Neural cell (in vitro differentiated cells): ENCODE measurements around the gene DPP6. TPM values are rescaled to one million over a fixed set of nuclear protein-coding genes. Genes with fewer than 3 reads are reported as not detected.

Experiments used
- H2AFZ ChIP-seq: fragments of 200-600, 300-800 bp; sonication (generic), shearing (Covaris generic); 2 replicates; pipeline ENCODE4 v1.6.0; 2014; ENCODE audit warnings: low read depth, mild to moderate bottlenecking, antibody characterized with exemption, low read length, moderate library complexity
- H3F3A ChIP-seq: fragments of 200-600 bp; shearing (Covaris generic); 2 replicates; pipeline ENCODE4 v1.6.1; 2016; ENCODE audit warnings: mild to moderate bottlenecking, moderate library complexity, mixed read lengths, antibody characterized with exemption, low read length; ENCODE audit not compliant: insufficient read depth, poor library complexity, severe bottlenecking
- H3K27ac ChIP-seq: fragments of 200-600, 300-800 bp; sonication (generic), shearing (Covaris generic); 2 replicates; pipeline ENCODE4 v1.5.1; 2014; ENCODE audit warnings: mild to moderate bottlenecking, low read length, moderate library complexity
- H3K27me3 ChIP-seq: fragments of 300-800, 200-600 bp; sonication (generic), shearing (Covaris generic); 2 replicates; pipeline ENCODE4 v1.6.0; 2014; ENCODE audit warnings: mild to moderate bottlenecking, low read depth, low read length, moderate library complexity; ENCODE audit not compliant: insufficient read depth
- H3K36me3 ChIP-seq: fragments of 300-800, 200-600 bp; sonication (generic), shearing (Covaris generic); 2 replicates; pipeline ENCODE4 v1.5.1; 2014; ENCODE audit warnings: mild to moderate bottlenecking, antibody characterized with exemption, low read length, moderate library complexity; ENCODE audit not compliant: insufficient read depth
- H3K4me2 ChIP-seq: fragments of 300-800, 200-600 bp; sonication (generic), shearing (Covaris generic); 2 replicates; pipeline ENCODE4 v1.6.0; 2014; ENCODE audit warnings: mild to moderate bottlenecking, low read length
- H3K4me3 ChIP-seq: fragments of 300-800, 200-600 bp; sonication (generic), shearing (Covaris generic); 2 replicates; pipeline ENCODE4 v1.5.1; 2014; ENCODE audit warnings: mild to moderate bottlenecking, low read length, moderate library complexity
- H3K79me2 ChIP-seq: fragments of 200-600 bp; shearing (Covaris generic); replicated peaks from 2 replicates; pipeline ENCODE4 v1.6.0; 2014; ENCODE audit warnings: mild to moderate bottlenecking, low read length, moderate library complexity; ENCODE audit not compliant: insufficient read depth
- H3K9ac ChIP-seq: fragments of 300-800, 200-600 bp; sonication (generic), shearing (Covaris generic); 2 replicates; pipeline ENCODE4 v1.6.1; 2016; ENCODE audit warnings: mild to moderate bottlenecking, low read length, mixed read lengths
- H3K9me2 ChIP-seq: fragments of 200-600 bp; shearing (Covaris generic); 2 replicates; pipeline ENCODE4 v1.6.1; 2016; ENCODE audit warnings: mild to moderate bottlenecking, low read length, mixed read lengths; ENCODE audit not compliant: insufficient read depth
- H3K9me3 ChIP-seq: fragments of 200-600, 300-800 bp; sonication (generic), shearing (Covaris generic); 2 replicates; pipeline ENCODE4 v1.6.1; 2016; ENCODE audit warnings: mild to moderate bottlenecking, mixed run types, low read length, moderate library complexity, mixed read lengths
- H4K20me1 ChIP-seq: fragments of 200-600 bp; shearing (Covaris generic); 2 replicates; pipeline ENCODE4 v1.6.1; 2016; ENCODE audit warnings: mild to moderate bottlenecking, mixed run types; ENCODE audit not compliant: insufficient read depth
- CTCF ChIP-seq: fragments of 450-650 bp; IDR thresholded peaks from 2 replicates; pipeline ENCODE4 v1.5.1; 2014; ENCODE audit warnings: antibody characterized with exemption, mild to moderate bottlenecking, moderate library complexity; ENCODE audit not compliant: poor library complexity, severe bottlenecking
- EP300 ChIP-seq: fragments of 450-650 bp; conservative IDR thresholded peaks from 2 replicates; pipeline ENCODE4 v1.6.1; 2014; ENCODE audit warnings: antibody characterized with exemption, mild to moderate bottlenecking, moderate library complexity; ENCODE audit not compliant: poor library complexity, severe bottlenecking
- EZH2 ChIP-seq: fragments of 200-600, 300-800 bp; shearing (Covaris generic), sonication (generic); IDR thresholded peaks from 2 replicates; pipeline ENCODE4 v1.6.1; 2014; ENCODE audit warnings: antibody characterized with exemption, low read length, borderline replicate concordance, mild to moderate bottlenecking; ENCODE audit not compliant: insufficient read depth, poor library complexity, severe bottlenecking
- MXI1 ChIP-seq: fragments of 450-650 bp; conservative IDR thresholded peaks from 2 replicates; pipeline ENCODE4 v1.6.1; 2014; ENCODE audit warnings: antibody characterized with exemption, mild to moderate bottlenecking; ENCODE audit not compliant: poor library complexity, severe bottlenecking
- POLR2AphosphoS5 ChIP-seq: IDR thresholded peaks from 2 replicates; pipeline ENCODE4 v1.6.1; 2012
- RAD21 ChIP-seq: fragments of 450-650 bp; conservative IDR thresholded peaks from 2 replicates; pipeline ENCODE4 v1.6.1; 2014; ENCODE audit warnings: antibody characterized with exemption, mild to moderate bottlenecking, moderate library complexity
- REST ChIP-seq: IDR thresholded peaks from 2 replicates; pipeline ENCODE4 v1.6.1; 2012; ENCODE audit warnings: borderline replicate concordance
- SMC3 ChIP-seq: fragments of 450-650 bp; conservative IDR thresholded peaks from 2 replicates; pipeline ENCODE4 v1.6.1; 2014; ENCODE audit warnings: antibody characterized with exemption, mild to moderate bottlenecking, moderate library complexity; ENCODE audit not compliant: poor library complexity
- TAF1 ChIP-seq: IDR thresholded peaks from 2 replicates; pipeline ENCODE4 v1.6.1; 2012; ENCODE audit warnings: low read depth
- polyA plus RNA-seq: library from polyadenylated mRNA; depleted of rRNA; stranded (reverse); fragments of >200 nt; gene quantifications from 2 replicates; pipeline ENCODE4 v1.2.3, GENCODE V29; 2014

Gene DPP6
- polyA plus RNA-seq, 1 donor from 2014 or later, result 20.4 TPM

- no peak overlapping the region for H3K4me3 ChIP-seq
- H3K79me2 ChIP-seq, result no peaks in the 10 kb centered on the region
- H3F3A ChIP-seq, result no peaks in the 10 kb centered on the region
- H3K36me3 ChIP-seq, result no peaks in the 10 kb centered on the region
- no peaks in the 10 kb centered on the region for H3K9me2 ChIP-seq
- H3K9me3 ChIP-seq, result no peaks in the 10 kb centered on the region
- no peak overlapping the region for H3K4me2 ChIP-seq
- H4K20me1 ChIP-seq, result no peaks in the 10 kb centered on the region
- H3K9ac ChIP-seq, result no peak overlapping the region
- TF ChIP-seq SMC3 (no peak), EZH2 (no peak), RAD21 (no peak), CTCF (no peak), MXI1 (no peak), EP300 (no peak), REST (no peak), POLR2AphosphoS5 (no peak), TAF1 (no peak)
- no peak overlapping the region for H2AFZ ChIP-seq
- no peaks in the 10 kb centered on the region for H3K27me3 ChIP-seq
- no peak overlapping the region for H3K27ac ChIP-seq
These were observed 272.0 kb downstream of the DPP6 start for GRCh38 chr7:154324196-154324595.

GRCh38 chr7:154326421-154326820 is 274.2 kb downstream of the DPP6 start:
- Histone ChIP-seq H3K27ac (no peak overlapping the region), H3K9me2 (no peaks in the 10 kb centered on the region), H3K9me3 (no peaks in the 10 kb centered on the region), H3K36me3 (no peaks in the 10 kb centered on the region), H3K4me3 (no peak overlapping the region), H2AFZ (no peak overlapping the region), H3F3A (no peaks in the 10 kb centered on the region), H4K20me1 (no peaks in the 10 kb centered on the region), H3K9ac (no peak overlapping the region), H3K27me3 (no peaks in the 10 kb centered on the region), H3K4me2 (no peak overlapping the region), H3K79me2 (no peaks in the 10 kb centered on the region)
- TF ChIP-seq RAD21 (no peak), MXI1 (no peak), EZH2 (no peak), POLR2AphosphoS5 (no peak), REST (no peak), SMC3 (no peak), CTCF (no peak)
